ENCODE results near the gene CHD6. TPM values are rescaled to one million over a fixed set of nuclear protein-coding genes. Genes with fewer than 3 reads are reported as not detected.

The CHD6 gene
- total and polyA plus RNA-seq, 2 of the 13 experiments (the other 11 are each of a cell fraction or from before 2014, with no cell fraction given), result 14.4 to 52.0 TPM

GRCh38 chr20:41577129-41578009 is 40.8 kb downstream of the CHD6 start (continued):
- TF ChIP-seq HDAC2 (CRISPR knock-in tag; IDR thresholded peaks at IDR 0.05) (peak; percentile 78), ZNF143 (CRISPR knock-in tag; IDR thresholded peaks at IDR 0.05) (no peak), CREB3 (CRISPR knock-in tag; IDR thresholded peaks at IDR 0.05) (peak; percentile 41; the same call in 1 of the 2 replicates), ZNF124 (CRISPR knock-in tag; IDR thresholded peaks at IDR 0.05) (peak; percentile 76; the same call in 1 of the 2 replicates), ZIK1 (CRISPR knock-in tag; IDR thresholded peaks at IDR 0.05; ENCODE audit: borderline replicate concordance, low read depth) (no peak), ZFP1 (CRISPR knock-in tag; IDR thresholded peaks at IDR 0.05) (peak; percentile 66; the same call in 1 of the 2 replicates), ATF2 (CRISPR knock-in tag; IDR thresholded peaks at IDR 0.05) (peak; percentile 8; the same call in 1 of the 2 replicates), IRF2 (CRISPR knock-in tag; IDR thresholded peaks at IDR 0.05) (peak; percentile 81; the same call in 1 of the 2 replicates), ZNF775 (CRISPR knock-in tag; IDR thresholded peaks at IDR 0.05; ENCODE audit: borderline replicate concordance) (no peak), SAP130 (CRISPR knock-in tag; IDR thresholded peaks at IDR 0.05; ENCODE audit: low read depth) (peak; percentile 65), GLI4 (CRISPR knock-in tag; IDR thresholded peaks at IDR 0.05; ENCODE audit: borderline replicate concordance) (0 out of 2 replicates have a peak, but pooled peaks have one; percentile 31), SKI (IDR thresholded peaks at IDR 0.05; ENCODE audit: partially characterized antibody) (peak; percentile 19), POGZ (CRISPR knock-in tag; IDR thresholded peaks at IDR 0.05) (peak; percentile 74), SOX6 (IDR thresholded peaks at IDR 0.05) (no peak), SOX6 (CRISPR knock-in tag; IDR thresholded peaks at IDR 0.05) (peak; percentile 75), MED1 (CRISPR knock-in tag; IDR thresholded peaks at IDR 0.05) (peak; percentile 35), NCOR1 (IDR thresholded peaks at IDR 0.05; ENCODE audit: borderline replicate concordance, low read length) (peak; percentile 91), YEATS2 (CRISPR knock-in tag; IDR thresholded peaks at IDR 0.05; ENCODE audit: borderline replicate concordance) (0 out of 2 replicates have a peak, but pooled peaks have one; percentile 46), TEAD2 (CRISPR knock-in tag; IDR thresholded peaks at IDR 0.05) (no peak)
- TF ChIP-seq, protein P1, sequence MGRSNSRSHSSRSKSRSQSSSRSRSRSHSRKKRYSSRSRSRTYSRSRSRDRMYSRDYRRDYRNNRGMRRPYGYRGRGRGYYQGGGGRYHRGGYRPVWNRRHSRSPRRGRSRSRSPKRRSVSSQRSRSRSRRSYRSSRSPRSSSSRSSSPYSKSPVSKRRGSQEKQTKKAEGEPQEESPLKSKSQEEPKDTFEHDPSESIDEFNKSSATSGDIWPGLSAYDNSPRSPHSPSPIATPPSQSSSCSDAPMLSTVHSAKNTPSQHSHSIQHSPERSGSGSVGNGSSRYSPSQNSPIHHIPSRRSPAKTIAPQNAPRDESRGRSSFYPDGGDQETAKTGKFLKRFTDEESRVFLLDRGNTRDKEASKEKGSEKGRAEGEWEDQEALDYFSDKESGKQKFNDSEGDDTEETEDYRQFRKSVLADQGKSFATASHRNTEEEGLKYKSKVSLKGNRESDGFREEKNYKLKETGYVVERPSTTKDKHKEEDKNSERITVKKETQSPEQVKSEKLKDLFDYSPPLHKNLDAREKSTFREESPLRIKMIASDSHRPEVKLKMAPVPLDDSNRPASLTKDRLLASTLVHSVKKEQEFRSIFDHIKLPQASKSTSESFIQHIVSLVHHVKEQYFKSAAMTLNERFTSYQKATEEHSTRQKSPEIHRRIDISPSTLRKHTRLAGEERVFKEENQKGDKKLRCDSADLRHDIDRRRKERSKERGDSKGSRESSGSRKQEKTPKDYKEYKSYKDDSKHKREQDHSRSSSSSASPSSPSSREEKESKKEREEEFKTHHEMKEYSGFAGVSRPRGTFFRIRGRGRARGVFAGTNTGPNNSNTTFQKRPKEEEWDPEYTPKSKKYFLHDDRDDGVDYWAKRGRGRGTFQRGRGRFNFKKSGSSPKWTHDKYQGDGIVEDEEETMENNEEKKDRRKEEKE (IDR thresholded peaks at IDR 0.05), result no peak
- TF ChIP-seq, protein P2, sequence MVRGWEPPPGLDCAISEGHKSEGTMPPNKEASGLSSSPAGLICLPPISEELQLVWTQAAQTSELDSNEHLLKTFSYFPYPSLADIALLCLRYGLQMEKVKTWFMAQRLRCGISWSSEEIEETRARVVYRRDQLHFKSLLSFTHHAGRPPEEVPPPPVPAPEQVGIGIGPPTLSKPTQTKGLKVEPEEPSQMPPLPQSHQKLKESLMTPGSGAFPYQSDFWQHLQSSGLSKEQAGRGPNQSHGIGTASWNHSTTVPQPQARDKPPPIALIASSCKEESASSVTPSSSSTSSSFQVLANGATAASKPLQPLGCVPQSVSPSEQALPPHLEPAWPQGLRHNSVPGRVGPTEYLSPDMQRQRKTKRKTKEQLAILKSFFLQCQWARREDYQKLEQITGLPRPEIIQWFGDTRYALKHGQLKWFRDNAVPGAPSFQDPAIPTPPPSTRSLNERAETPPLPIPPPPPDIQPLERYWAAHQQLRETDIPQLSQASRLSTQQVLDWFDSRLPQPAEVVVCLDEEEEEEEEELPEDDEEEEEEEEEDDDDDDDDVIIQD (CRISPR knock-in tag; IDR thresholded peaks at IDR 0.05; ENCODE audit: low read depth), result peak; percentile 63; the same call in 1 of the 2 replicates
- TF ChIP-seq, protein P3, sequence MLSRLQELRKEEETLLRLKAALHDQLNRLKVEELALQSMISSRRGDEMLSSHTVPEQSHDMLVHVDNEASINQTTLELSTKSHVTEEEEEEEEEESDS (CRISPR knock-in tag; IDR thresholded peaks at IDR 0.05; ENCODE audit: borderline replicate concordance), result no peak

Measured in HepG2 (cell line).